ENCODE measurements around the gene C11orf24.

C11orf24 gene

GRCh38 chr11:68312780-68313573 lies 41.2 kb upstream of the C11orf24 start:
- DNase-seq (ENCODE audit: low read depth): no peak
- peak overlapping the region; percentile 74 for H3K4me3 ChIP-seq (ENCODE audit: low read length)
- TF ChIP-seq, protein P1, sequence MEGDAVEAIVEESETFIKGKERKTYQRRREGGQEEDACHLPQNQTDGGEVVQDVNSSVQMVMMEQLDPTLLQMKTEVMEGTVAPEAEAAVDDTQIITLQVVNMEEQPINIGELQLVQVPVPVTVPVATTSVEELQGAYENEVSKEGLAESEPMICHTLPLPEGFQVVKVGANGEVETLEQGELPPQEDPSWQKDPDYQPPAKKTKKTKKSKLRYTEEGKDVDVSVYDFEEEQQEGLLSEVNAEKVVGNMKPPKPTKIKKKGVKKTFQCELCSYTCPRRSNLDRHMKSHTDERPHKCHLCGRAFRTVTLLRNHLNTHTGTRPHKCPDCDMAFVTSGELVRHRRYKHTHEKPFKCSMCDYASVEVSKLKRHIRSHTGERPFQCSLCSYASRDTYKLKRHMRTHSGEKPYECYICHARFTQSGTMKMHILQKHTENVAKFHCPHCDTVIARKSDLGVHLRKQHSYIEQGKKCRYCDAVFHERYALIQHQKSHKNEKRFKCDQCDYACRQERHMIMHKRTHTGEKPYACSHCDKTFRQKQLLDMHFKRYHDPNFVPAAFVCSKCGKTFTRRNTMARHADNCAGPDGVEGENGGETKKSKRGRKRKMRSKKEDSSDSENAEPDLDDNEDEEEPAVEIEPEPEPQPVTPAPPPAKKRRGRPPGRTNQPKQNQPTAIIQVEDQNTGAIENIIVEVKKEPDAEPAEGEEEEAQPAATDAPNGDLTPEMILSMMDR (conservative IDR thresholded peaks at IDR 0.05; ENCODE audit: low read length): no peak

- DNase-seq (ENCODE audit: low read depth): no peak
- H3K4me3 ChIP-seq (ENCODE audit: low read length): peak within 1 kb of the TSS; percentile 74
- TF ChIP-seq, protein P1 (conservative IDR thresholded peaks at IDR 0.05; ENCODE audit: low read length): no peak
These were observed 40.5 kb upstream of the C11orf24 start, which contains the start of gene LRP5 for GRCh38 chr11:68312117-68312779. LRP5 (plus strand) TSS chr11:68312591; CDS start chr11:68312715, 124 bp downstream.

GRCh38 chr11:68311160-68312116 lies 39.7 kb upstream of the C11orf24 start:
- H3K4me3 ChIP-seq (ENCODE audit: low read length): peak overlapping the region; percentile 43; the same call in 1 of the 2 replicates
- TF ChIP-seq, protein P1 (conservative IDR thresholded peaks at IDR 0.05; ENCODE audit: low read length): no peak
- DNase-seq (ENCODE audit: low read depth): no peak

GRCh38 chr11:68309621-68310185 lies 37.9 kb upstream of the C11orf24 start:
- no peak for DNase-seq (ENCODE audit: low read depth)
- TF ChIP-seq, protein P1 (conservative IDR thresholded peaks at IDR 0.05; ENCODE audit: low read length): no peak
- no peak overlapping the region for H3K4me3 ChIP-seq (ENCODE audit: low read length)

DNA sequence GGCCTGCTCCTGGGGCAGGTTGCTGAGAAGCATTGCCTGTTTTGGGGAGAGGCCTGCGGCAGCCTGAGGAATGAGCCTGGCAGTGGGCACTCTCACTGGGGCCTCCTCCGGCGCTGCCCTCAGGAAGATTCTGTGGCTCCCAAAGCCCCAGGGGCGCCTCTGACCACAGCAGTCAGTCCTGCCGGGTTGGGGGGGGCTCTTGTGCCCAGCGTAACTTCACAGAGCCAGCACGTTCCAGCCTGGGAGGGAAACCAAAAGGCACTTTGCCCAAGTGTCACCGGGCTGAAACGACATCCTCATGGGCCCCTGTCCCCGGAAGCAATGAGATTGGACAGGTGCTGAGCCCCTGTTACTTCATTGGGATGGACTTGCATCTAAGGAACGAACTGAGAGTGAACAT lies 36.3 kb upstream of the C11orf24 start:
- TF ChIP-seq, protein P1 (conservative IDR thresholded peaks at IDR 0.05; ENCODE audit: low read length): no peak
- no peak for DNase-seq (ENCODE audit: low read depth)
- H3K4me3 ChIP-seq (ENCODE audit: low read length): no peak overlapping the region

- no peak for DNase-seq (ENCODE audit: low read depth)
- no peak overlapping the region for H3K4me3 ChIP-seq (ENCODE audit: low read length)
- TF ChIP-seq, protein P1 (conservative IDR thresholded peaks at IDR 0.05; ENCODE audit: low read length): no peak
These were observed 34.9 kb upstream of the C11orf24 start for GRCh38 chr11:68306636-68307035.

All from AG10803 (cell line).